Measurements from ENCODE around the gene ZBTB7C.

The ZBTB7C gene

DNA sequence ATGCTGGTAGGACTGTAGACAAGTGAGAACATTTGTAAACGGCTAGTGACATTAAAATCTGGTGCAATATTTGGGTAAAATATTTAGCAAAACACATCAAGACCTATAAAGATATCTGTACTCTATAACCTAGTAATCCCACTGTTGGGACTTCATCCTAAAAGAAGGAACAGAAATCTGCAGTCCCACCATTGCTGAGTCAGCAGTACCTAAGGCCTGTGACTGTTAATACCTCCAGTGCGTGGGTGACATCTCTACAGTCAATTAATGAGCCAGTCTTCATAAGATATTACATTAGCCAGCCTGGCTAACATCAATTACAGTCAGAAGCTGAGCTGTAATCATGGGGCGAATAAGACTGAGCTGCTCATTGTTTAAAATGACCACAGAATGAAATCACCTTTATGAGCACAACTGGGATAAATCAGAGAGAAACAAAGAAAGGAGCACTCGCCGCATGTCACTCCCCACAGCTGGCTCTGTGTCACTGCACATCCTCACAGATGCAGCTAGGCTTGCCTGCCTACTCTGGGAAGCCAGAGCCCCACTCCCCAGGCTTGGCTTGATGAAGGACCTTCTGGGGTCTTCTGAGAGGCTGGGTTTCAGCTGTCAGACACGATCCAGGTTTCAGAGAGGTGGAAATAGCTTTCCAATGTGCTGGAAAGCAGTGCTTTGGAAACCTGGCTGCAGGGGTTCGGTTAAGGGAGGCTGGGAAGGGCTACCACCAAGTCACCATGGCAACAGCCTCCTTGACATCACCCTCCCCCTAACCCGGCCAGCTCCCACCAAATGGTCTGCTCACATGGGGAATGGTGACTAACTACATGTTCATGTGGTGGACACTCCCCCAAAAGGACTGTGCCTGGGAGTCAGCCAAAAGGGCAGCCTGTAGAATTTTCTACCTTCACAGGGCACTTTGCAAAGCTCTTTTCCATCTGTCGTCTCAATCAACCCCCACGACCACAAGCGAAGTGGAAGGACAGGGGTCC is 145.0 kb downstream of the ZBTB7C start:
- TF ChIP-seq, protein P1, sequence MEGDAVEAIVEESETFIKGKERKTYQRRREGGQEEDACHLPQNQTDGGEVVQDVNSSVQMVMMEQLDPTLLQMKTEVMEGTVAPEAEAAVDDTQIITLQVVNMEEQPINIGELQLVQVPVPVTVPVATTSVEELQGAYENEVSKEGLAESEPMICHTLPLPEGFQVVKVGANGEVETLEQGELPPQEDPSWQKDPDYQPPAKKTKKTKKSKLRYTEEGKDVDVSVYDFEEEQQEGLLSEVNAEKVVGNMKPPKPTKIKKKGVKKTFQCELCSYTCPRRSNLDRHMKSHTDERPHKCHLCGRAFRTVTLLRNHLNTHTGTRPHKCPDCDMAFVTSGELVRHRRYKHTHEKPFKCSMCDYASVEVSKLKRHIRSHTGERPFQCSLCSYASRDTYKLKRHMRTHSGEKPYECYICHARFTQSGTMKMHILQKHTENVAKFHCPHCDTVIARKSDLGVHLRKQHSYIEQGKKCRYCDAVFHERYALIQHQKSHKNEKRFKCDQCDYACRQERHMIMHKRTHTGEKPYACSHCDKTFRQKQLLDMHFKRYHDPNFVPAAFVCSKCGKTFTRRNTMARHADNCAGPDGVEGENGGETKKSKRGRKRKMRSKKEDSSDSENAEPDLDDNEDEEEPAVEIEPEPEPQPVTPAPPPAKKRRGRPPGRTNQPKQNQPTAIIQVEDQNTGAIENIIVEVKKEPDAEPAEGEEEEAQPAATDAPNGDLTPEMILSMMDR (conservative IDR thresholded peaks at IDR 0.05; ENCODE audit: low read depth, low read length) = no peak
- DNase-seq (ENCODE audit: low read depth) = peak; percentile 14
- no peak overlapping the region for H3K4me3 ChIP-seq (ENCODE audit: low read length)

DNA sequence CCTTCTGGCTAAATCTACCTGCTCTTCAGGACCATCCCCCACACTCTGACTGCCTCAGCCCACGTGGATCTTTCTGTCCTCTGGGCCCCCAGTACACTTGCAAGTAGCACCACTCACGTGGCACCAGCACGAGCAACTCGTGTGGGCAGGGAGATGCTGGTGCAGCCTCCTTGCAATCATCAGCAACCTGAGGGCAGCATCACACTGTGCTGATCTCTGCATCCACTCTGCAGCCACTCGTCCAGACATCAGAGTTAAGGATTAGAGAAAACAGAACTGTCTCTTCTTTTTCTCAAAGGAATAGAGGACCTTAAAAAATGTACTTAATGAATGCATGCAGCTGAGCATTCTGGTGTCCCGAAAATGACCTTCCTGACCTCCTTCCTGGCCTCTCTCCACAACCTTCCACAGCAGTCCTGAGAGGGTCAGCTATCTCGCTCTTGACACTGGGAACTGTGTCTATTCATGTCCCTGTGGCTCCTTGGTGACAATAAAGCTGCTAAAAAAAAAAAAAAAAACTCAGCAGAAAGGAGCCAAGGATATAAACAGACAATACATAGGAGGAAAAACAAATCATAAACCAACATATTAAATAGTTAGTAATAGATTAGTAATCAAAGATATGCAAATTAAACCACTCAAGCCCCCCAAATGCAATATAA is 145.9 kb downstream of the ZBTB7C start:
- no peak overlapping the region for H3K4me3 ChIP-seq (ENCODE audit: low read length)
- TF ChIP-seq, protein P1 (conservative IDR thresholded peaks at IDR 0.05; ENCODE audit: low read depth, low read length) = no peak
- DNase-seq (ENCODE audit: low read depth) = no peak

DNA sequence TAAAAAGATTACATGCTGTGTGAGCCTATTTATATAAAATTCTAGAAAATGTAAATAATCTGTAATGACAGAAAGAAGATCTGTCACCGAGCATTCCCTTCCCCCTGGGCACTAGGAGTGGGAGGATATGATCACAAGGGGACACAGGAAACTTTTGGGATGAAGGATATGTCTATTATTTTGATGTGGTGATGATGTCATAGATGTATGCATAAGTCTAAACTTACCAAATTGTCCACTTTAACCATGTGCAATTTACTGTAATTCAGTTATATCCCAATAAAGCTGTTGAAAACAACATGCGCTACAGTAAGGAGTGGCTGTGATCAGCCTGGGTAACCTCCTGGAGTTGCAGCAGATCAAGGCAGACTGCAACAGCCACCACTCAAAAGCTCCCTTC is 148.9 kb downstream of the ZBTB7C start:
- no peak for DNase-seq (ENCODE audit: low read depth)
- TF ChIP-seq, protein P1 (conservative IDR thresholded peaks at IDR 0.05; ENCODE audit: low read depth, low read length) = no peak
- H3K4me3 ChIP-seq (ENCODE audit: low read length) = no peak overlapping the region

DNA sequence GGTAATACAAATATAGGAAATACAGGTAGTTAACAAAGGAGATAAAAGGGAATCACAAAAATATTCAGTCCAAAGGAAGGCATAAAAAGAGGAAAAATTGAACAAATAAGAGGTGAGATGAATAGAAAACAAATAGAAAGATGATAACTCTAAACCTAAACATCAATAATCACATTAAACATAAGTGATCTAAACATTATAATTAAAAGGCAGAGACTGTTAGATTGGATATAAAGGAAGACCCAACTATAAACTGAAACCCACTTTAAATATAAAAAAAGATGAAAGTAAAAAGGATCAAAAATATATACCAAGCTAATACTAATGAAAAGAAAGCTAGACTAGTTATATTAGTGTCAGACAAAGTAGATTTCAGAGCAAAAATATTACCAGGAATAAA is 152.3 kb downstream of the ZBTB7C start:
- TF ChIP-seq, protein P1 (conservative IDR thresholded peaks at IDR 0.05; ENCODE audit: low read depth, low read length) = no peak
- no peak overlapping the region for H3K4me3 ChIP-seq (ENCODE audit: low read length)
- DNase-seq (ENCODE audit: low read depth) = no peak

DNA sequence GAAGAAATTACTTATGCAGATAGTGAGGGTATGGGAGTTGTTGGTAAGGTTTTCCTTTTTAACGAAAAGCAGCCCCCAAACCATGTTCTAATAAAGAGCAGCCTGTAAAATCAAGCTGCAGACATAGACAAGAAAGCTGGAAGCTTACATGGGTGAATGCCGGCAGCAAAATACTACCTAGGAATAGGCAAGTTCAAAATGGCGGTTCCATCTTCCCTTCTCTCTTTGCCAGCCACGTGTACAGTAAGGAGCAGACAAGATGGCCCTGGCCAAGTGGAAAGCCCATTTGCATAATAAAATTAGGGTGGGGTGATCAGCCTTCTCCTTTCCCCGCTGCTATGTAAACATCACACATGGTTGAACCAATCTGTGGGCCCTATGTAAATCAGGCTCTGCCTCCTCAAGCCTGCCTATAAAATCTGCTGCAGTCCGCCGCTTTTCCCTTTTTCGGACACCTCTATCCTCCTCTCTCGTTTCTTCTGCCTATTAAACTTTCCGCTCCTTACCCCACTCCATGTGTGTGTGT is 155.0 kb downstream of the ZBTB7C start:
- TF ChIP-seq, protein P1 (conservative IDR thresholded peaks at IDR 0.05; ENCODE audit: low read depth, low read length) = no peak
- H3K4me3 ChIP-seq (ENCODE audit: low read length) = no peak overlapping the region
- DNase-seq (ENCODE audit: low read depth) = no peak

DNA sequence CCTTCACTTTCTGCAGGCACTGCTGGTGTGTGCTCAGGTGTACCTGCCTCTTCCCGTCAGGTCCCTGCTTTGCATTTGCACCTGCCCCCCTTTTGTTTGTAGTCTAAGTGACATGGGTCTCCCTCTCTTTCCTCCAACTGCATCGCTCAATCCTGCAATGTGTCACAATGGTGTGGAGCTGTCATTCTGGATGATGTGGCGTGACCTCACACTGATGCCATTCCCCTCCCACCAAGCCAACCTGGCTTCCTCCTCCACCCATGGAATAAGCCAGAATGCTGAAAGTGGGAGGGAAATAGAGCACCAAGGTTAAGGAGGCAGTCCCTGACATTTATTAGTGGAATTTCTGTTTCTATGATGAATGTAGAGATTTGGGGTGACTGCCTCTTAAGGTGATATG is 156.7 kb downstream of the ZBTB7C start:
- H3K4me3 ChIP-seq (ENCODE audit: low read length) = no peak overlapping the region
- TF ChIP-seq, protein P1 (conservative IDR thresholded peaks at IDR 0.05; ENCODE audit: low read depth, low read length) = no peak
- no peak for DNase-seq (ENCODE audit: low read depth)
